Mesenteric fat pad (tissue), 1 donor: Measurements from ENCODE around the gene MYMX. TPM values are rescaled to one million over a fixed set of nuclear protein-coding genes. Genes with fewer than 3 reads are reported as not detected.
"Not testable (repeated sequence)": the region's sequence is repeated elsewhere in the genome, so short reads cannot be mapped to it uniquely, and the experiment has no call there.

Experiments
- DNase-seq: peaks from one replicate; pipeline ENCODE4 v3.0.0-alpha.2; 2020; ENCODE audit warnings: low spot score
- total RNA-seq: library from RNA; stranded (reverse); fragmentation: NEBNext Ultra II Directional; extraction: Animal tissue kit (Norgen Biotek cat#: 25700); gene quantifications from one replicate; pipeline ENCODE4 v1.2.1, GENCODE V29; 2021
- donor health status: DM: yes; HTN: yes; CAD: no.

The MYMX gene
- total RNA-seq, 1 donor from 2014 or later = 11.6 TPM

DNA sequence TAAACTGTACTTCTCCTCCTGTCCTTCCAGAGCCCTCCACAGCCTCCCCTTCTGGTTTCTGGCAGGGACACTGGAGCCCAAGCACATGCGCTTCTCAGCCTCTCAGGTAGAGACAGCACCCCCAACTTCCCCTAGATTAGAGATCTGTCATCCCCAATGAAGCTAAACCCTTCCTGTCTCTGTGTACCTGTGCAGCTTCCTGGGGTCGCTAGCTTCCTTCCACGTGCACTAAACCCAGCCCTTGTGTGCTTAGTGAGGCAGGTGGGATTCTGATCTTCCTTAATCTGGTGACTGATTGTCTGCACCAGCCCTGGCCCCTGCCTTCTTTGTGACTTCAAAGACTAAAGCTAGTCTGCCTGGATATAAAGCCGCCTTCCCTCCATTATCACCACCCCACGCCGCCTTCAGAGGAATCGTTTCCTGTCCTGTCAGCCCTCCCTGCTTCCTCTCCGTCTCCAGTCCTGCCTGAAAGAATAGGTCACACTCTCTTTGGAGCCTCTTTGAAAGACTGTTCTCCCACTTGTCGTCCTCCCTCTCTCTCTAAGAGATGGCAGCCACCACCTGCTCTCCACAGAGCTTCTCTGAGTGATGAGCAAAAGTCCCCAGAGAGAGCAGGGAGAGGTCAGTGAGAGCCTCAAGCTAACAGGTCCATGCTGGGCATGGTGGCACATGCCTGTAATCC is 30.6 kb upstream of the MYMX start:
- DNase-seq = no peak

DNA sequence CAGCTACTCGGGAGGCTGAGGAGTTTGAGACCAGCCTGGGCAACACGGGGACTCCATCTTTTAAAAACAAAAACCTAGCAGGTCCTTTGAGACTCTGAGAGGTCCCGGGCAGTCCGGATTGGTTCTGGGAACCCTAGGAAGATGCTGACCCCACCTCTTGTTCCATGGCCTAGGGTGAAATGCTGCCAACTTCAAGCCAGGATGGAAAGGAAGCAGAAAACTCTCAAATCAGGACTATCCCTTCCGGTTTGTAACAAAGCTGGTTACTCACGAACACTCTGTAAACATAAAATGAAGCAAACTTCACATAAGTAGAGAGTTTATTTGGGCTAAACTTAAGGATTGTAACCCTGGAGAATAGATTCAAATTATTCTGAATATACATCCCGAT is 30.1 kb upstream of the MYMX start:
- DNase-seq = no peak

DNA sequence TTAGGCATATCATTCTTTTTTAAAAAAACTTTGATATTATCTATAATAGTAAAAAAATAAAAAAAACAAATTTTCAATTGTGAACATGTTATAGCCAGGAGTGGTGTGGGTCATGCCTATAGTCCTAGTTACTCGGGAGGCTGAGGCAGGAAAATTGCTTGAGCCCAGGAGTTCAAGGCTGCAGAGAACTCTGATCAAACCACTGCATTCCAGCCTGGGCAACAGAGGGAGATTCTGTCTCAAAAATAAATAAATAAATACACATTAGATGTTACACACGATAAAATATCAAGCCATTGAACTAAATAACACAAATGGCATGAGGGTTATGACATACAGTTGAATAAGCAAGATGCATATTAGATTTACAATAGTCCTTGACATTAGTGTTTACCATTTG is 27.9 kb upstream of the MYMX start:
- DNase-seq = no peak

DNA sequence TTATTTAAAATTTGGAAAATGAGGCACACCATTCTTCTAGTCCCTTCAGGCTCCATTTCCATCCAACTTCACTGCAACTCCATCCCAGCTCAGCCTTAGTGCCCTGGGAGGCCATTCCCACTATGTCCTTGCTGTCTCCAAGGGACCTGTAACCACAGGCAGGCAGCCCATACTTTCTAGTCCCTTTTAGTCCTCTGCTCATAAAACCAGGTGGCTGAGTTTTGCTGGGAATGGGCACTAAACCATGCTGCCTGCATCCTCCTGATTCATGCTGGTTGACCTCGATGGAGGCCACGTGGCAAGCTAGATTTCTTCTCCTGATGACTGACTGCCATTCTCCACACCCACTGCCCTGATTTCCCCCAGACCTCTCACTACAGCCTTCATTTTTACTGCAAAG is 27.5 kb upstream of the MYMX start:
- DNase-seq = no peak

DNA sequence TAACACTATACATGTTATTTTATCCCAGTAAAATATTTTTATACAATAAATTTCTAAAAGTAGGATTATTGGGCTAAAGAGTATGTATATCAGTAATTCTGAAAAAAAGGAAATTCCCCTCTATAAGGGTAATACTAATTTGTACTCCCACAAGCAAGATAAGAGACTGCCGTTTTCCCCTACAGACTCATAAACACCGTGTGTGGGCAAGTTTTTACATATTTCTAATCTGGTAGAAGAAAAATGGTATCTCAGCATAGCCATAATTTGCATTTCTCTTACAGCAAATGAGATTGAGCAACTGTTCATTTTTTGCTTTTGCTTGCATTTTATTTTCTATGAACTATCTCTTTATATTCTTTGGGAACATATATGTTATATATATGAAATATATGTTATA is 26.0 kb upstream of the MYMX start:
- no peak for DNase-seq

DNA sequence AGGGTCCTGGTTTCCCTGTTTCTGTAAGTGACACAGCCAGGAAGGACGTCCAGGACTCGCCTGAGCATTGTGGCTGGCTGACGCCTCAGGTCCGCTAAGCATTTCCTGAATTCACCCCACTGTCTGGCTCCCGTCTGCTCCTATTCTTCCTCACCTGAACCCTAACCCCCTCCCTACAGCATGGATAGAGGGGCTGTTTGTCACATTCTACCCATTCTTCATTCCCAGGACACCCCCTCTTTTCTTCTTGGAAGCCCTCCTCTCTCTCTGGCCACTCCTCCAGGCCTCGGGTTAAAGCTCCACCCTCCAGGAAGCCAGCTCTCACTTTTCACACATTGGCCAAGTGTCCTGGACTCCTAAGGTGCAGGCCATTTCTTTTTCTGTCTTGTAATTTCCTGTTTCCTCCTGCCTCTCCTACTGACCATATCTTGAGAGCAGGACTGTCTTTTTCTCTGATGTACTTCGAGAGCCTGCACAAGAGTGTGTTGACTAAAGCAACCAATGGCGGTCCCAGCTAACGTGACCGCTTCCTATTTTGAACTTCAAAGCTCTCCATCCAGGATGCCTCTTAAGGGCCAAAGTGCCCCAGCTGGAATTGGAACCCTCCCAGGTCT is 24.2 kb upstream of the MYMX start:
- DNase-seq = no peak

DNA sequence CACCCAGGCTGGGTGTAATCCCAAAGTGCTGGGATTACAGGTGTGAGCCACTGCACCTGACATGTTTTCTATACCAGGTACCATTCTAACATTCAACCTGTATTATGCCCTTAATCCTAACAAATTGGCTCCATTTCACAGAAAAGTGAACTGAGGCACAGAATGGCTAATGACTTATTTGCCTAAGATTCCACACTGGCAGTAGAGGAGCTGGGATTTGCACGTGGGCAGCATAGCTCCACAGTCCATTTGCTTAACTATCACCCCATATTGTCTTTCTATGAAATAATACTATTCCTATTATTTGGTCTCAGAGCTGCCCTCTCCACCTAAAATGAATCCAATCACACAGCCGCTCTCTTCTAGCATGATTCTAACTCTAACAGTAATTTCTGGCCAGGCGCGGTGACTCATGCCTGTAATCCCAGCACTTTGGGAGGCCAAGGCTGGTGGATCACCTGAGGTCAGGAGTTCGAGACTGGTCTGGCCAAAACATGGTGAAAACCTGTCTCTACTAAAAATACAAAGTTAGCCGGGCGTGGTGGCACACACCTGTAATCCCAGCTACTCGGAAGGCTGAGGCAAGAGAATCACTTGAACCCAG is 23.3 kb upstream of the MYMX start:
- no peak for DNase-seq

DNA sequence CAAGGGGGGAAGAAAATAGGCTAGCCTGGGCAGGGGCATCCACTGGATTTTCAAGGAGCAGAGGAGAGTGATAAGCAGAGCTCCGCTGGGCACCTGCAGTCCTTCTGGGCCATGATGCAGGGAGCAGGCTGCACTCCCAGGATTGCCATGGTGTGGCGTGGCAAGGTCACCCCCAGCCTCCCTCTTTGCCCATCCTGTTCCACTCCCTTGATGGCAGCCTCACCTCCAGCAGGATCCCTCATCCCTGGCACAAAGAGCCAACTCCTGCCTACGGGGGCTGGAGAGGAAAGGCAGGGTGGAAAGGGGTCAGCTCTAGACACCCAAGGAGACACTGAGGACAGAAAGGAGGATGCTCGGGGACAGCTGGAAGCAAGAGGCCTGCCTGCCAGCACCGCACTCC is 22.4 kb upstream of the MYMX start:
- no peak for DNase-seq

DNA sequence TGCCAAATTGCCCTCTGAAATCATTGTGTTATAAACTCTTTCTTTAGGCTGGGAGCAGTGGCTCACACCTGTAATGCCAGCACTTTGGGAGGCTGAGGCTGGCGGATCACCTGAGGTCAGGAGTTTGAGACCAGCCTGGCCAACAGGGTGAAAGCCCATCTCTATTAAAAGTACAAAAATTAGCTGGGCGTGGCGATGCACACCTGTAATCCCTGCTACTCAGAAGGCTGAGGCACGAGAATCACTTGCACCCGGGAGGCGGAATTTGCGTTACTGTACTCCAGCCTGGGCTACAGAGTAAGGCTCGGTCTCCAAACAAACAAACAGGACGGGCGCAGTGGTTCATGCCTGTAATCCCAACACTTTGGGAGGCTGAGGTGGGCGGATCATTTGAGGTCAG is 20.4 kb upstream of the MYMX start:
- DNase-seq = not testable (repeated sequence)

DNA sequence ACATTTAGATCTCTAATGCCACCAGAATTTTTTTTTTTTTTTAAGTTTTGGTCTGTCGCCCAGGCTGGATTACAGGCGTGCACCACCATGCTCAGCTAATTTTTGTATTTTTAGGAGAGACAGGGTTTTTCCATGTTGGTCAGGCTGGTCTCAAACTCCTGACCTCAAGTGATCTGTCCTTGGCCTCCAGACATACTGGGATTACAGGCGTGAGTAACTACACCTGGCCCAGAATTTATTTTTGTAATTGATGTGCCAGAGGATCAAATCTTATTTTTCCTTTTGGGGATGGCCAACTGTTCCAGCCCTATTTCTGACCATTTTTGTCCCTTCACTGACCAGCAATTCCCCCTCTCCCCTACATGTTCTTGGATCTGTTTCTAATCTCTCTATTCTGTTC is 18.0 kb upstream of the MYMX start:
- no peak for DNase-seq

DNA sequence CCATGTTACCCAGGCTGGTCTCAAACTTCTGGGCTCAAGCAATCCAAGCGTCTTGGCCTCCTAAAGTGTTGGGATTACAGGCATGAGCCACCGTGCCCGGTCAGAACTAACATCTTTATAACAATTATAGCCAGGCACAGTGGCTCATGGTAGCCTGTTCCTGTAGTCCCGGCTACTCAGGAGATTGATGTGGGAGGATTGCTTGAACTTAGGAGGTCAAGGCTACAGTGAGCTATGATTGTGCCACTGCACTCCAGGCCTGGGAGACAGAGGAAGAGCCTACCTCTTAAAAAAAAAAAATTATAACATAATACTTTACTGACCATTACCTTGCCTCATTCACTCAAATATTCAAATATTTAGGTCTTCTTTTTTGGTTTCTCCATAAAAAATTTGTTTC is 16.8 kb upstream of the MYMX start:
- no peak for DNase-seq

DNA sequence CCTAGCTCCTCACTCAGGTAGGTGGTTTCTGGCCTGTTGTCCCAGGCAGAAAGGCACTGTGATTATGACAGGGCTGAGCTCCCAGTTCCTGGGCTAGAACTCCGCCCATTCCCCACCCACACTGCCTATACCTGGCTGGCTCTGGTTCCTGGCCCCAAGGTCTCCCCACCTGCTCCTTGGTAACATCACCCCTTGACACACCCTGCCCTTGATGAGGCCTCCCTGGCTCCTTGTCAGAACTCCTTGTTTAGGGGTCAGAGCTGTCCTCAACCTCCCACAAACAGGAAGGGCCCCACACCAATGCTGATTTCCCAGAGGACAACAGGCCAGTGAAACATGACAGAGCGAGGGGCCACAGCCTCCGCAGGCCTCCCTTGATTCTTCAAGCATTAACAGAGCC is 15.5 kb upstream of the MYMX start:
- no peak for DNase-seq

DNA sequence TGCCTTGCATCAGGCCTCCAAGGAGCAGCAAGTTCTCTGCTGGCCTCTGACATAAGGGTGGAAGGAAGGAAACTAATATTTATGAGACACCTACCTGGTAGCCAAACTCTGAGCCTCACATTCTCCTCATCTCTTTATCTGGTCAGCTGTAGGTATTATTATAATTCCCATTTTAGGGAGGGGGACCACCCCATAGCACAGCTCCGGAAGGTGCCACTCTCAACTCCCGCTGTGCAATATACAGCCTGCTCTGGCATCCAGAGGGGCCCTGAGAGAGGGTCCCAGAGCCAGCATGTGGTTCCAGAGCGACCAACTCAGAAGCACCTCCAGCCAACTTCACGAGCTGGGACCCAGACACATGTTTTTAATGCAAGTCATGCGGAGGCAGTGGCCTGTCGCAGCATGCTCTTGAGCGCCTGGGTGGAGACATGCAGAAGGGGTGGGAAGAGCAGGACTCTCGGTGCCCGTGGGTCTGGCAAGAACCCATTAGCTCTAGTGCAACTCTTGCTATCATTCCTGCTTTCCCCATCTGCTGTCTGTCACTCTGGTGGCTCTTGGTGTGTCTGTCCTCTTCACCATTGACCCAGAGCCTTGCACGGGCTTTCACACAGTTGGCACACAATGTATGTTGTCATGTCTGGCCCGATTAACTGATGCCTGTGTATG is 15.0 kb upstream of the MYMX start:
- no peak for DNase-seq

DNA sequence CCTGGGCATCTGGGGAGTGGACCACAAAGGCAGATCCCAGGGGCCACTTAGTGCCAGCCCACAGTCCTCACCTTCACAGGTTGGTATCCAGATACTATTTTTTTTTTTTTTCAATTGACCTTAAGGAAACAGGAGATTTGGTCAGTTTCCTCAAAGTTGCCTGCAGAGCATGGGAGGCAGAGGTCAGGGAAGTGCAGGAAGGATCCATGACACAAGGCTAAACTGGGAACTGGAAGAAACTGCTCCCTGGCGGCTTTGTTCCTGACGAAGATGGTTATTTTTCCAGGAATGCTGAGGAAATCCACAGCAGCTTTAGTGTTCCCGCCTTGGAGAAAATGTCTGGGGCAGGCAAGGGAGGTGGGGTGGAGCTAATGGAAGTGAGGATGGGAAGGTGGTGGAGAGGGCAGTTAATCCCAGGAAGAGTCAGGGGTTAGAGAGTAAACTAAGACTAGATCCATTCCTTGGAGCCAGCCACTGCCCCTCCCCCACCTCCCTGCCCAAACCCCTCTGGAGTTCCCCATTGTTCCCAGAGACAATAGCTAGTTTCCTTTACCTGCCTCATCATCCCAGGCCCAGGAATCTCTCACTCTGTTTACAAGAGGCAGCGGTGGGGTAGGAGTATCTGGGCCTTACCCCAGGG is 14.3 kb upstream of the MYMX start:
- no peak for DNase-seq

DNA sequence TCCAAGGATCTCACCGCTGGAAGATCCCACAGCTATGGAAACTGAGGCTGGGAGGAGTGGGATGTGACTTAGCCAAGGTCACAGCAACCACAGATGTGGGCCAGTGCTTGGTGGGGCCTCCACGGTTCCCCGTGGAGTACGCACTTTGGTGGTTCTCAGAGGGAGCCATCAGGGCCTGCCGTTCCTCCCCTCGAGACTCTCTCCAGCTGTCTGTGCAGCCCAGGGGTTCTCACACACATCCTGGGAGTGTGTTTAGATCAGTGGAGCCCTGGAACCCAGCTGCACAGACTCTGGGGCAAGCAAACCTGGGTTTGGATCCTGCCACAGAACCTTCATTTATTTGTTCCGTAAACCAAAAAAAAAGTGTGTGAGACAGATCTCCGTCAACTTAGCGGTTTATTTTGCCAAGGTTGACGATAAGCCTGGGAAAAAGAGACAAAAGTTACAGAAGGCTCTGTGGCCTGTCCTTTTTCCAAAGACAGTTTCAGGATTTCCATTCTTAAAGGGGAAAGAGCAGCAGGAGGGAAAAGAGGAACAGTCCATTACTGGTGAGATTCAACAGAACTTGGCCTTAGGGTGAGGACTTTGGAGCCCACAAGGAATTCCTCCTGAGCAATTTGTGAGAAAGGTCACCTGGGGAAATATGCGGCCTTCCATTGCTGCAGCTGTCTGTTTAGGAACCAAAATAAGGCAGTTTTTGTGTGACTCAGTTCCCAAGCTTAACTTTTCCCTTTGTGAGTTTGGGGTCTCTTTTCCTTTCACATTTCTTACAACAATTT is 13.6 kb upstream of the MYMX start:
- DNase-seq = no peak

DNA sequence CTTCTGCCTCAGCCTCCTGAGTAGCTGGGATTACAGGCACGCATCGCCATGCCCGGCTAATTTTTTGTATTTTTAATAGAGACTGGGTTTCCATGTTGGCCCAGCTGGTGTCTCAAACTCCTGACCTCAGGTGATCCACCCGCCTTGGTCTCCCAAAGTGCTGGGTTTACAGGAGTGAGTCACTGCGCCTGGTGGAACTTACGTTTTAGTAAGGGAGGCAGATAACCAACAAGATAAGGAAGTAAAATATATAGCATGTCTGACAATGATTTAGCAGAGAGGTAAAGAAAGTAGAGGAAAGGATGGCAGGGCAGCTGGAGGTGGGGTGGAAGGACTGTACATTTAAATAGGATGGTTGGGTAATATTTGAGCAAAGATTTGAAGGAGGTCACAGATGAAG is 12.8 kb upstream of the MYMX start:
- DNase-seq = no peak

DNA sequence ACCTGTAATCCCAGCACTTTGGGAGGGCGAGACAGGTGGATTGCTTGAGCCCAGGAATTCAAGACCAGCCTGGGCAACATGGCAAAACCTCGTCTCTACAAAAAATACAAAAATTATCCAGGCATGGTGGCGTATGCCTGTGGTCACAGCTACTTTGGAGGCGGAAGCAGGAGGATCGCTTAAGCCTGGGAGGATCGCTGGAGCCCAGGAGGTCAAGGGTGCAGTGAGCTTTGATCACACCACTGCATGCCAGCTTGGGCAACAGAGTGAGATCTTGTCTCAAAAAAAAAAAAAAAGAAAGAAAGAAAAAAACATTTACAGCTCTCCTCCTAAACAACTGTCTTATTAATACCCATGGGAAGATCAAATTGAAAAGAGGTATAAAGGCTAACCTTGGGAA is 8.8 kb upstream of the MYMX start:
- no peak for DNase-seq

DNA sequence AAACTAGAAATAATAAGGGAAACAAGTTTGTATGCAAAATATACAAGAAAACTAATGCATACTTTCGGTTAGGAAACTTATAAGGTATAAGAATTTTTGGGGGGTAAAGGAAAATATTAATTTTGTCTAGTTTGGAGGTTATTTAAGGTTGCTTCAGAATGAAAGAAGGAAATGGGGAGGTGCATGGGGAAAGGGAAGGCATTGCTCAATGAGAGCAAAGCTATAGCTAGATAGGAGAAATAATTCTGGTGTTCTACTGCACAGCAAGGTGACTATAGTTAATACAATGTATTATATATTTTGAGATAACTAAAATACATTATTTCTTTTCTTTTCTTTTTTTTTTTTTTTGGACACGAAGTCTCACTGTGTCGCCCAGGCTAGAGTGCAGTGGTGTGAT is 5.4 kb upstream of the MYMX start:
- DNase-seq = no peak

DNA sequence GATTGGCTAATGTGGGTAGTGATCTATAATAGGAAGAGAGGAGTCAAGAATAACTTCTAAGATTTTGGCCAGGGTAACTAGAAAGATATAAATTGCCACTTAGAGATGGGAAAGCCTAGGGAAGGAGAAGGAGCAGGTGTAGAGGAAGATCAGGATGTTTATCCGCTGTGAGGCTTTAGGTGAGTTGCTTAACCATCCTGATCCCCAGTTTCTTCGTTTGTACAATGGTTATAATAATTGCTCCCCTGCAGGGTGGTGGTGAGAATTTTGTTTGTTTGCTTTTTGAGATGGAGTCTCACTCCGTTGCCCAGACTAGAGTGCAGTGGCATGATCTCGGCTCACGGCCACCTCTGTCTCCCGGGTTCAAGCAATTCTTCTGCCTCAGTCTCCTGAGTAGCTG is 2.4 kb upstream of the MYMX start:
- DNase-seq = no peak

DNA sequence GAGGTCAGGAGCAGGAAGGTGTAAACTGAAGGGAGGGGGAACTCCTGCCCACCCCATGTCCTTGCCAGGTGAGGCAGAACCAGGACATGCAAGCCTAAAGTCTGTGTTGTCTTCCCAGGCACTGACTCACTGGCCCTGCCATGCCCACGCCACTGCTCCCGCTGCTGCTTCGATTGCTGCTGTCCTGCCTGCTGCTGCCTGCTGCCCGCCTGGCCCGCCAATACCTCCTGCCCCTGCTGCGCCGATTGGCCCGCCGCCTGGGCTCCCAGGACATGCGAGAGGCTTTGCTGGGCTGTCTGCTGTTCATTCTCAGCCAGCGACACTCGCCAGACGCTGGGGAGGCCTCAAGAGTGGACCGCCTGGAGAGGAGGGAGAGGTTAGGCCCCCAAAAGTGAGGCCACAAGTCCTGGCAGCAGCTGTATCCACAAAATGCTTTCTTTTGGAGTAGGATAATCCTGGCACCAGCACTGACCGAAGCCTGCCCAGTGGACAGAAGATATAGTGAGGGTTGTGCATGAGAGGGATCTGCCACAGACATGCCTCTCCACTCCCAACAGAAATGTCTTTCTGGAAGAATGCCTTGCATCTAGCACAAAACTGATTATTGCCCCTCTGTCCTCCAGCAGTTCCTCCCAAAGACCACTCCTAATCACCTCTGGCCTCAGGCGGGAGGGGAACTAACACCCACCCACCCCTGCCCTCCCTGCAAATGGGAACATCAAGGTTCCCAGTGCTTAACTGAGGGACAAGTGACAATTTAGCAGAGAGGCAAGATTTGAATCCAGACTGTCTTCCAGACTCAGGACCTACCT is 812 bp downstream of the MYMX start:
- no peak for DNase-seq
